Measurements from ENCODE around the gene SIN3A.

DNA sequence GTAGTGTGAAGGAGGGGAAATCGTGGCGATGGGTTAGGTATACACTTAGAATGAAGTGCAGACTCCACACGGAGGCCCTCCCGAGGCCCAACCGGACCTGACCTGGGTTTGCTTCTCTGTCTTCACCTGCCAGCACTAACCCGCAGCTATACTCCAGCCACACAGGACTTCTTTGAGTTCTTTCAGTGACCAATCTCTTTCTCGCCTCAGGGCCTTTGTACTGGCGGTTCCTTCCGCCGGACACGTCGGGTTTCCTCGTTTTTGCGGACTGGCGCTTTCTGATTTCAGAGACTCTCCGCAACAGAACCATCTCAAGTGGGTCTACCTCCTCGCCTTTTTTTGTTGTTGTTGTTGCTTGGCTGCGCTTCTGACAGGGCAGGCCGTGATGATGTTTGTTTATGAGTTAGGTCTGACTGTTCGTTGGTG, 104.7 kb downstream of the SIN3A start, which contains the start of gene NEIL1:
- no peak for TF ChIP-seq TAF1 (IDR thresholded peaks at IDR 0.05; ENCODE audit: borderline replicate concordance, low read depth, low read length)
- TF ChIP-seq POLR2A (IDR thresholded peaks at IDR 0.05; ENCODE audit: low read depth, low read length) = no peak
